ENCODE measurements around the gene PCSK5. TPM values are rescaled to one million over a fixed set of nuclear protein-coding genes. Genes with fewer than 3 reads are reported as not detected.
"Not testable (repeated sequence)": the region's sequence is repeated elsewhere in the genome, so short reads cannot be mapped to it uniquely, and the experiment has no call there.

The PCSK5 gene
- polyA plus RNA-seq, 4 donors: 13.9 to 16.3 (median 15.0) TPM

DNA sequence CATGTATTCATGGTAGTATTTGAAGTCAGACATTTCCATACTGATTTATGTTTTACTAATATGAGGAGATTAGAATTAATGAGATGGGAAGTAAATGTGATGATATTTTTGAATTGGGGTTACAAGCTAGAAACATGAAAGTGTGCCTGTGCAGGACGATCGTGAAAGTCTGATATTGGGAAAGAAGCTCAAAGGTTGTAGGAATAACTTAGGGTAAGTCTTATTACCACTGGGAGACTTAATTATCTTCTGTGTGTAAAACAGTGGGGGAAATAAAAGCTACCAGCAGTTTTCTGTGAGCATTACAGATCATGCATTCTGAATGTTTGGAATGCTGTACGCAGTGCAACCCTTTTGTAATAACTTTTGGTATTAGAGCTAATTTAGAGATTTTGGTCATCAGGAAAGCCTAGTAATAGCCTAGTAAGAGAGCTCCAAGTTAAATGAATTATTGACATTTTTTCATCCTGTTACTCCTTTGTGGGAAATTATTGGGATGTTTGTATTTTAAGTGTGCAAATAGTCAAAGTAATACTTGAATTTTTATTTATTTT lies 153.9 kb downstream of the PCSK5 start:
- DNase-seq (ENCODE audit: low read depth in 4 of 4, low spot score in 3 of 4): no peak

DNA sequence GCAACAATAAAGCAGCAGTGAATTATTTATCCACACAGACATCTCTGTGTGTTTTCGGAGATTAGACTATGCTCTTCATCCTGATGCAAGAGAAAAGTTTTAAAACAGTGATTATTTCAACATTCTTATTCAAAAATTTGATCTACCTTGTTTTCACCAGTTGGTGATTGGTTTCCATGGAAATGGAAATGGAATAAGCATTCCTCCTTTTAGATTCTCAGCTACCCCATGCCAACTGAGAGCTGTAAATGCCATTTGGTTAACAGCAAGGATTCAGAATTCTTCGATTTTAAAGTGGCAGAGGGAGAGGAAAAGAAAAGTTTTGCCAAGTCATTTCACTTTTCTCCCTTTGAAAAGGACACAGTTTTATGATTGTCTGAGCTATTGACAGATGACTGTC lies 154.7 kb downstream of the PCSK5 start:
- no peak for DNase-seq (ENCODE audit: low read depth in 4 of 4, low spot score in 3 of 4)

DNA sequence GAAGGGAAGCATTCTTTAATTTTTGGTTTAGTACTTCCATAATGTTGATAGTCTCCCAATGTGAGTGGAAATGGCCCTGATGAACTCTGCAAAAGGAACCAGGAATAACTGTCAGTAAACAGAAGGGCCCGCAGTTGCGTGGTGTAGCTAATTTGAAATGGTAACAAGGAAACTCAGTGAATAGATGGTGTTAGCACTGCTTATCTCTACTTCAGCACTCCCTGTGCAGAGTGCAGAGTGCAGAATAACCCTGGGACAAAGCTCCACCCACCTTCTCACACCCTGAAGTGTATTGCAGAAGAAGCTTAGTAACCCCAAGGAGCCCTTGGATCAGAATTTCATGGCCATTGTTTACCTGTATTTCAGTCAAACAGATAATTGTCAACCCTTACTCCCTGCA lies 158.9 kb downstream of the PCSK5 start:
- no peak for DNase-seq (ENCODE audit: low read depth in 4 of 4, low spot score in 3 of 4)

DNA sequence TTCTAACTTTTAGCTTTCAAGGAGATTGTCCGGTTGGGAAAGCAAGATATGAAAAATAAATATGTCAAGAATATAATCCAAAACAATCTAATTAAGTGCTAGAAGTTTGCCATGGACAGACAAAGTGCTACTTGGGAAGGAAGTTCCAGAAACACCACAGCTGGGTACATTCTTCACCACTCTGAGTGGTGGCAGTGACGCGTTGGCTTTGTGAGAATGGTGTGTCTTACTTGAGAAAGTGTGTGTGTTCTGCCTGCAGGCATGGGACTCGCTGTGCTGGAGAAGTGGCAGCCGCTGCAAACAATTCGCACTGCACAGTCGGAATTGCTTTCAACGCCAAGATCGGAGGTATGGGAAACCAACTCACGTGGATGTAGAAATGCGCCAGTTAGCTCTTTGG lies 177.2 kb downstream of the PCSK5 start:
- DNase-seq (ENCODE audit: low read depth in 4 of 4, low spot score in 3 of 4): no peak

DNA sequence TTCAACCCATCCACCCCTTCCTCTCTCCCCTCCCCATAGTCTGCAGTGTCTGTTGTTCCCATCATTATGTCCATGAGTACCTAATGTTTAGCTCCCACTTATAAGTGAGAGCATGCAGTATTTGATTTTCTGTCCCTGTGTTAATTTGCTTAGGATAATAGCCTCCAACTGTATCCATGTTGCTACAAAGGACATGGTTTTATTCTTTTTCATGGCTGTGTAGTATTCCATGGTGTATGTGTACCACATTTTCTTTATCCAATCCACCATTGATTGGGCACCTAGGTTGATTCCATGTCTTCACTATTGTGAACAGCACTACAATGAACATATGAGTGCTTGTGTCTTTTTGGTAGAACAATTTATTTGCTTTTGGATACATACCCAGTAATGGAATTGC lies 187.1 kb downstream of the PCSK5 start:
- no peak for DNase-seq (ENCODE audit: low read depth in 4 of 4, low spot score in 3 of 4)

DNA sequence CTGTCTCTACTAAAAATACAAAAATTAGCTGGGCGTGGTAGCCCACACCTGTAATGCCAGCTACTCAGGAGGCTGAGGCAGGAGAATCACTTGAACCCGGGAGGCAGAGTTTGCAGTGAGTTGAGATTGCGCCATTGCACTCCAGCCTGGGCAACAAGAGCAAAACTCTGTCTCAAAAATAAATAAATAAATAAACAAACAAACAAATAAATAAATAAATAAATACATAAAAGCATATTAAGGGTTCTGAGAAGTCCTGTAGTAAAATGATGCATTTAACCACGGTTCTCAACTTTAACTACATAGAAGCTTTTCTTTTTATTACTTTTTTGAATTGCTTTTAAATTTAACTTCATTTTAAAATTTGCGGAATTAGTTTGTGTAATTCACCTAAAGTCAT lies 190.8 kb downstream of the PCSK5 start:
- not testable (repeated sequence) for DNase-seq (ENCODE audit: low read depth in 4 of 4, low spot score in 3 of 4)

DNA sequence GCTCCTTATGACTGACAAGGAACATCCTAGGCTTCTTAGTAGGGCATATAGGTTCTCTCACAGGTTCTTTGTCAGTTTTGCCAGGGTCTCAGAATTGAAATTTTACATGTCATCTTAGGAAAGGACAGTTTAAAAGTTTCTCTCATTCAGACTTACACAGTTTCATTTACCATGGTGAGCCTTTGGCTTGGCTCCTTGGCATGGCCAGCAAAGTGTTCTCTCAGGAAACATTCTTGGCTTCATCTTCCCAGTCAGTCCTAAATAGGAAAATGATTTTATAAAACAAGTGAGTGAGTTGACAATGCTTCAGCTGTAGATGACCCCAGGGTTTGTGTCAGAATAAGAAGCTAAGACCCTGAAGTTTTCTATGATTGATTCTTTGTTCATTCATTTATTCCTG lies 191.6 kb downstream of the PCSK5 start:
- DNase-seq (ENCODE audit: low read depth in 4 of 4, low spot score in 3 of 4): no peak

DNA sequence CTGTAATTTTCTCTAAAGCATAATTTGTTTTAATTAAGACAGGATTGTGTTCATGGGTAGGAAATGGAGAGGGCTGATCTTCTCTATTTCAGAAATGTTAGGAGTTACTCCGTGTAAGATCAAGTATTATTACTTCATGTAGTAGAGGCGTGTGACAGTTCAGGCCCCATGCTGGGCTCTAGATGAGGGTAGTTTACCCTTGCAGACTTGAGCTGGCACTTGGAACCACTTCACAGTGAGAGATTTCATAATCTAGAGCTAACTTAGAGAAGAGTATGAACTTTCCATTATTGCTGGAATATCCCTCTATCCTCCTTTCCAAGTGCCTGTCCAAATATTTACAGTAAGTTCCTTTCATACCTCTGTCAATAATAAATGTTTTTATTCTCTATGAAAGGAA lies 195.1 kb downstream of the PCSK5 start:
- no peak for DNase-seq (ENCODE audit: low read depth in 4 of 4, low spot score in 3 of 4)

DNA sequence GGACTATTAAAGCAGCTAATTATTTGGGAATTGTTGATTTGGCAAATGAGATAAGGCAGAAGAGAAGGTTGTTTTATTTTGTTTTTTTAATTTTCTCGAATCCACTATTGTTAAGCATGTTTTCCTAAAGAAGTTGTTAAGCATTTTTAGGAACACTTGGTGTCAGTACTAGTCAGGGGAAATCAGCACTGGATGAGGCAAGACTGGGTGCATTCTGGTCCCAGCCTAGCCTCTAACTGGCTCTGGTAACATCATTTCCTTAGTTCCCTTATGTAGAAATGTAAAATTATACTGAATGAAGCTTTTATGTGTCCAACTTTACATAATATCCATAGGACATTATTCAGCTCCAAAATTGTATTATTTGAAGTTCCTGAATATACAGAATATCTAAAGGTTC lies 196.1 kb downstream of the PCSK5 start:
- DNase-seq (ENCODE audit: low read depth in 4 of 4, low spot score in 3 of 4): no peak

DNA sequence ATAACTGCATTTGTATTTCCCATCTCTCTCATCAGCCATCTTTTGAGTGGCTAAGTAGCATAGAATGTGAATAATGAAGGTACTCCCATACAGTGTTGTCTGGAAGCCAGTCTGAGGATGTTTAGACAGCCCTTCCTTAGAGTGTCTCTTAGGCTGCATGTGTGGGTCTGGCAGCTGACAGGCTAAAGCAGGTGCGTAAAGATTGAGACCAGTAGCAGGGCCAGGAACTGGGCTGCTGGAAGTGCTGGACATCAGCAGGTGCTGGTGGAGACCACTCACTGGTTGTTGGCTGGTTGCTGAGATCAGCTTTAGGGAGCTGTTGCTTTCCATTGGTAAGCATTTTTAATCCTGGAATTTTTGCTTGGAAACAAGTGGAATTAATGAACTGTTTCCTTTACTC lies 197.5 kb downstream of the PCSK5 start:
- DNase-seq (ENCODE audit: low read depth in 4 of 4, low spot score in 3 of 4): no peak

DNA sequence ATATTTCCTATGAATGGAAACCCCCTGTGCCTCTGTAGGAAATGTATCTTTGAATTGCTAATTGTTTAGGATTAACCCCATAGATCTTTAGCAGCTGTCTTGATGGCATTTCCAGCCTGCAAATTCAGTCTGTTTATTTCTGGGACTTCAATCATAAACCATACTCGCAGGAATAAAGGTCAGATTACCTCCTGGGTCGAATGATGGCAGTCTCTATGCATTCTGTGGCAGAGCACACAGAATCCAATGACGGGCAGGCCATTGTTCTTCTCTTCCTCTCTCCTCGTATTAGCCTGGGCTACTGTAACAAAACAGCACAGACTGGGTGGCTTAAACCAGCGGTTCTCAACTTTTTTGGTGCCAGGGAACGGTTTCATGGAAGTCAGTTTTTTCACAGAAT lies 199.9 kb downstream of the PCSK5 start:
- no peak for DNase-seq (ENCODE audit: low read depth in 4 of 4, low spot score in 3 of 4)

DNA sequence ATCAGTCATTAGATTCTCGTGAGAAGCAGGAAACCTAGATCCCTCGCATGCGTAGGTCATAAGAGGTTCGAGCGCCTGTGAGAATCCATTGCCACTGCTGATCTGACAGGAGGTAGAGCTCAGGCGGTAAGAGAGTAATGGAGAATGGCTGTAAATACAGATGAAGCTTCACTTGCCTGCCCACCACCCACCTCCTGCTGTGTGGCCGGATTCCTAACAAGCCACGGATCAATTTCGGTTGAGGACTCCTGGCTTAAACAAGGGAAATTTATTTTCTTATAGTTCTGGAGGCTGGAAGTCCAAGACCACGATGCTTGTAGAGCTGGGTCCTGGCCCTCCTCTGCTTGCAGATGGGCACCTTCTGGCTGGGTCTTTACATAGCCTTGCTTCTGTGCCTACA lies 200.4 kb downstream of the PCSK5 start:
- no peak for DNase-seq (ENCODE audit: low read depth in 4 of 4, low spot score in 3 of 4)

DNA sequence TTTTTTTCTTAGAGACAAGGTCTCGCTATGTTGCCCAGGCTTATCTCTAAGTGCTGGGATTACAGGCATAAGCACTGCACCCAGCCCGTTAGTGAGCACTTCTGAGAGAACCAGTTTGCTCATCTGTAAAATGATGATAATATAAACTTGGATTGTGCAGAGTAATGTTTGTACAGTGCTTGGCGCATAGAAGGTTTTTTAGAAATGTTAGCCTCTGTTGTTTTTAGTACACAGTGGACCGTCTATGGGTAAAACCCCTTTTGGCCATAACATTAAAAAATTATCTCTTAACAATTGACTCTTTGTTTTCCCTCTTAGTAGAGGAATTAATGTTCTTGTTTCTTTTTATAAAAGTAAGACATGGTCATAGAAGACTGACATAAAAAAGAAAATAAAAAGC lies 202.1 kb downstream of the PCSK5 start:
- DNase-seq (ENCODE audit: low read depth in 4 of 4, low spot score in 3 of 4): no peak

DNA sequence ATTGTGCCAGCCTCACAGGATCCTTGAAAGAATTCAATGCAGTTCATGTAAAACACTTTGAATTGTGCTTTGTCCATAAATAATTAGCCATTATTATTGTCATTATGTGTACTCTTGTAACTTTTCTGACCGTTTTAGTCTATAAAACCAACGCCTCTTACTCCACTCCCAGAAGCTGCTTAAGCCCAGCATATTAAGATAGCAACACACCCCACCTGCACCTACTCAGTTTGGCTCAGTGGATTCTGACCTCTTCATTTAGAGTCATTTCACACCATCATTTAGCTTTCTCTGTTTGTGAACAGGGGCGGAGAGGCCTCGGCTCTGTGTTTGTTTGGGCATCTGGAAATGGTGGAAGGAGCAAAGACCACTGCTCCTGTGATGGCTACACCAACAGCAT lies 205.1 kb downstream of the PCSK5 start:
- DNase-seq (ENCODE audit: low read depth in 4 of 4, low spot score in 3 of 4): no peak

DNA sequence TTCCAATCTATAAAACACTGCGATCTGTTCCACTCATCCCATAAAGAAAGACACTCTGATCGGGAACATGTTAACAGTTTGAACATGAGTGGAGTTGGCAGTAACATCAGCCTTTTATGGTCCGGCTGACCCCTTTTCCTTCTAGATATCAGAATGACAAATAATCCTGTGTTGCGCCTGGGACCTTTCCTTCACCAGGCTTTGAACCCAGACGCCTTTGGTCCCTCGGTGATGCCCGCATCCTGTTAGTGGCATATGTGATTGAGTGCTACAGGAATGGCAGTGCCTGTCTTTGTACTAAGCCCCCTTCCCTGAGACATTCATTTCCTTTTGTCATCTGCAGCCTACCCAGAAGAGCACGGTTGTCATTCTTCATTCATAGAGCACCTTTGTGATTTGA lies 209.0 kb downstream of the PCSK5 start:
- no peak for DNase-seq (ENCODE audit: low read depth in 4 of 4, low spot score in 3 of 4)

DNA sequence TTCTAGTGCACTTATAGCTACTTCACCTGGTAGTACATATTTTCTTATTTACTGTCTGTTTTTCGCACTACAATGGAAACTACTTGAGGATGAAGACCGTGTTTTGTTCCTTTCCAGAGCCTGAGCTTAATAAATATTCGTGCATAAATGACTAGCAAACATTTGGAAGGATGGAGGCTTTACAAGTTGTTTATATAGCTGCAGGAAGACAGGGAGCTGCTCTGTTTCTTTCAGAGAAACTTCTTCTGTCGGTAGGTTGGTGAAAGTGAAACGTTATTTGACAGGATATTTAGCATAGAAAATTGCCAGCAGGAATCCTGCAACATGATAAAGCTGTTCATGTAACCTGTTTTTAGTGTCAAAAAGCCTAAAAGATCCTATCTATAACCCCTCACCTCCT lies 210.6 kb downstream of the PCSK5 start:
- DNase-seq (ENCODE audit: low read depth in 4 of 4, low spot score in 3 of 4): no peak

DNA sequence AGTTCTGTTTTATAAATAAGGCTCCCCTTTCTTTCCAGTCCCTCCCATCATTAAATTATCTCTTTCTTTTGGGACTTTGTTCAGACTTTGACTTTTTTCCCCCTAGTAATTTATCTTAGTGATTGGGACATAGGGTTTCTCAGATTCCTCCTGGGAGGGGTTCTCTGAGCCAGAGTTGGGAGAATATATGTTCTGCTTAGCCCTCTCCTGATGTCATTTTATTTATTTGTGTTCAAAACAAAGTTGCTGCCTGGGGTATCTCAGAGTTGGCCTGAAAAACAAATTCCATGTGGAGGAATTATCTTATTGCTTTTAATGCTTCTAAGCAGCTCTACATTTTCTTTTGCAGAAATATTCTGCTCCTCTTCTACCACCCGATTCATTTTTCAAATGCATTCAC lies 211.0 kb downstream of the PCSK5 start:
- peak in 1 of 4 donors; percentile 30 for DNase-seq (ENCODE audit: low read depth in 4 of 4, low spot score in 3 of 4)

DNA sequence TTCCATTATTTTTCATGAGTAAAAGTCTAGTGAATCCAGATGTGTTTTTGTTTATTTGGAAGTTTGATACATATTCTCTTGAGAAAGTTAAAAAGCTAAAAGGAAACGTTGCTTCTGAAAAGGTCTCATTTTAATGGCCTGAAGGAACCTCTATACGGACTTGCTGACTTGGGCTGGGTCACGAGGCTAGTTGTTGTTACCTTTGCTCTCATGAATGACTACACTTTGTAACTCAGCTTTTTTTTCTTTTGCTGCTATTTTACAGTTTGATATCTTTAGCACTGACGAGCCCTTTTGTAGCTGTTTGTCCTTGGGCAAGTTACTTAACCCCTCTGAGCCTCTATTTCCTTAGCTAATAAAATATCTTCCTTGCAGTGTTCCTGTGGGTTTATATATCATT lies 211.5 kb downstream of the PCSK5 start:
- peak in 1 of 4 donors; percentile 25 for DNase-seq (ENCODE audit: low read depth in 4 of 4, low spot score in 3 of 4)

DNA sequence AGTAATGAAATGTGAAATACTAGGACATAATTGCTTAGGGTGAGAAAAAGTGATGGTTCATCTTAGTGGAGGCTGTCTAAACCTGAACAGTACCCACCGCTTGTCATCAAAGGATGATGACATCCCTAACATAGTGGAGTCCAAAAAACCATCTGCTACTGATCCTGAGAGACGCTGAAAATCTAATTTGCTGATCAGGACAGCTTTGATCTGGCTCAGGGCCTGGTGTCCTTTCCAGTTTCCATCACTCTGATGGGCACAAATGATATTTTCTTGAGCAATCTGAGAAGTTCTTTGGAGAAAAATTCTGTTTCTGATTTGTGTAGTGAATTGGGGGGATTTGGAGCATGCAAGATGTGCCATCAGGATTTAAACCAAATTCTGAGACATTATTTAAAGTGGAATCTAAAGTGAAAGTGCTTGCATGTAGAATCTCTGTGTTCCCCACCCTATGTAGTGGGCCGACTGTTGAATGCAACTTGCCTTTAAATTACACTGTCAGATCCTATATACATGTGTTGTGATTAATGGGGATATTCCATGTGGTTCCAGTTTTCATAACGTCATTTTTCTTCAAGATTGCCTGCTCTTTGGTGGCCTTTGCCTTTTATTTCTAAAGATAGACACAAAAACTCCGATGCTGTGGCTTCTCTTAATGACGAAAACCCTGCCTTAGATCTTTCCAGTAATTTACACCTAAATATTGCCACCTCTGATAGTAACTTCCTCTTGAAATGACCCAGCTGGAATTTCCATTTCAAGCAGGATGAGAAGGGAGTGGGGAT lies 213.2 kb downstream of the PCSK5 start:
- DNase-seq (ENCODE audit: low read depth in 4 of 4, low spot score in 3 of 4): no peak

DNA sequence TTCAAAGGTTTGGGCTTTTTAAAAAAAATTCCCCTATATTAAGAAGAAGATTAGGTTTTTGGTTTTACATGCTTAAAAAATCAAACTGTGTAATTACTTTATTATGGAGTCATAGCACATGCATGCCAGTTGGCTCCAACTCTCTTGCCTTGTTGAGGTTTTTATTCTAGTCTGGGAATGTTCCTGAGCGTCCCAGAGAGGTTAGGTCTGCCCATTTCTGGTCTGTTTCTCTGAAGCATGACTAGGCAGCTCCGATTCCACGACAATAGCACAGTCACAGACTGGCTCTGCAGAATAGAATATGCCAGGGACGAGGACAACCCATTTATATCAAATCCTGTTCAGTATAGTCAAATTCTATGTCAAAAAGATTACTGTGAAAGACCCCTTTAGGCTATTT lies 217.0 kb downstream of the PCSK5 start:
- DNase-seq (ENCODE audit: low read depth in 4 of 4, low spot score in 3 of 4): no peak

DNA sequence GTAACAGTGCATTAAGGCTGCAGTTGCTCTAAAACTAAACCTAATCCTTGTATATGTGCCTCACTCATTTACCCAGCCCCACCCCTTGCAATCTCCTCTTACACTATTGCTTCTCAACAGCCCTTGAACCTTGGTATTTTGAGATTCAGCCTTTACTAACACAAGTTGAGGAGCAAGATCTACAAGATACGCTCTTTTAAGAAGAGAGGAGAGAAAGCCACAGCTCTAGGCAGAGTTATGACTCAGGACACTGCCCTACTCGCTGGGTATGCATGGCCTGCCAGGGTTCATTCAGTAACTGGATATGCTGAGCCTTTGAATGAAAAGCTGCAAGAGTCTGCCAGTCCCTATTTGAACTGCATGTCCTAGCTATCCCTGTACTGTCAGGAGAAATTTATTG lies 219.5 kb downstream of the PCSK5 start:
- DNase-seq (ENCODE audit: low read depth in 4 of 4, low spot score in 3 of 4): no peak

DNA sequence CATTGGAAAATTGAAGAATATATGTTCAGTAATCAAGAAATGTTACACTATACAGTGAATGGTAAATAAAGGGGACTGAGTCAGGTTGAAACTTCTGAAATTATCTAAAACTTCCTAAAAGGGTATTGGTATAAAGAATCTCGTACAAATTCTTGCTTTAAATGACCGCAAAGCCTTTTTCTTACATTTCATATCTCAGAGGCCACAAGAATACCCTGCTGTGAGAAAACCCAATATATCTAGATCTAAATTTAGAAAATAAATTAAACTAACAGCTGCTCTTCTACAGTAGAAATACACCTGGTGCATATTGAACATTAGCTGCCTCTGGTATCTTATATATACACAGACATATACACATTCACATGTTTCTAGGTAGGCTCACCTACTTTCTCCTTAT lies 221.7 kb downstream of the PCSK5 start:
- no peak for DNase-seq (ENCODE audit: low read depth in 4 of 4, low spot score in 3 of 4)

DNA sequence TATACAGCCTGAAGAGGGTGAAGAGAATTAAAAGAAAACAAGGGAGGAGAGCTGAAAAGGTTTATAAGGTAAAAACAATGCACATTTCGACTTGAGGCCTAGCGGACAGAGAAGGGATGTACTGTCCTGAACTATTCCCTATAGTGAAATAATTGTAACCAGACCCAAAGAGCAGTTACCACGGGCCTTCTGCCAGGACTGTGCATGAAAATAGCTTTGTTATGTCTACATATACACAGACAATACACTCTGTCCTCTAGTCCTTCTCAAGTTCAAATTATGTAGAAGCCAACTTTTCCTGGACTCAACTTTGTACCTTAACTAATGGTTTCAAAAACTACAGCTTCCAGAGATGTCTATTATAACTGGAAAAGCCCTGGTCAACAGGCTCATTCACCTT lies 223.7 kb downstream of the PCSK5 start:
- DNase-seq (ENCODE audit: low read depth in 4 of 4, low spot score in 3 of 4): no peak
